ENCODE data around the gene CRY1.

CRY1 gene

DNA sequence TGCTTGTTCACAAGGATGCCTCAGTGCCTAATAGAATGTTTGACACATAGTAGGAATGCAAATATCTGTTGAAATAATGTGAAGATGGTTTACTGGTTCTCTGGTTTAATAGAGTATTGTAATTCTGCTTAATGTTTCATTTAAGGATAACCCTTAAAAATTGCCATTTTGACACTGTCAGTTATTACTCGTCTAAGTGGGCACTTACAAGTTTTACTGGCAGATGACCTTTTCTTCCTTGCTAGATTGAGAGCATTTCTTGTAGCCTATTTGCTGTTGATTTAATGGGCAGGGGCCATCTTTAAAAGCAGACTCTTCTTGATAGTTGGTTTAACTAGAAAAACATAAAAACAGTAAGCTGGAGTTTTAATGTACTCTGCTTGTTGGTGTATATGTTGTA, 135.8 kb downstream of the CRY1 start:
- DNase-seq (ENCODE audit: low read depth) = no peak

DNA sequence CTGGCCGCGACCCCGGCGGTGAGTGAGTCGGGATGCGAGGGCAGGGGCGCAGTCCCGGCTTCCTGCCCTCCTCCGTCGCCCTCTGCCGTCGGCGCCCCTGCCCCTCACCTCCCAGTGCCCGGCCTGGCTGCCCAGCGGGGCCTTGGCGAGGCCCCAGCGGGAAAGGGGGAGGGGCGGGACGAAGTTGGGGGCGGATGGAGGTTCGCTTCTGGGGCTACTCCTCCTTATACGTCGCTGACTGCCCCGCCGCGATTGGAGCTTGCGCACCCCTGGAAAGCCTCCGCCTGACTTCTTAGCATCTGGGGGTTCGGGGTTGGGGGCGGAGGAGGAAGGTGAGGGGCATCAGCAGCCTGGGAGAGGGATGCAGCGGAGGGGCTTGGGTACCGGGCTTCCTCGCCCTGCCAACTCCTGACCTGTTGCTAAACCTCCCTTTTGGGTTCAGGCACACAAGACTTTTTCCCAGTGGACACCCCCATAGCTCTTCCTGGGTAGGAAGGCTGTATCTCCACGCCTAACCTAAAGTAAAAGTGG, 137.2 kb downstream of the CRY1 start:
- peak; percentile 24 for DNase-seq (ENCODE audit: low read depth)

DNA sequence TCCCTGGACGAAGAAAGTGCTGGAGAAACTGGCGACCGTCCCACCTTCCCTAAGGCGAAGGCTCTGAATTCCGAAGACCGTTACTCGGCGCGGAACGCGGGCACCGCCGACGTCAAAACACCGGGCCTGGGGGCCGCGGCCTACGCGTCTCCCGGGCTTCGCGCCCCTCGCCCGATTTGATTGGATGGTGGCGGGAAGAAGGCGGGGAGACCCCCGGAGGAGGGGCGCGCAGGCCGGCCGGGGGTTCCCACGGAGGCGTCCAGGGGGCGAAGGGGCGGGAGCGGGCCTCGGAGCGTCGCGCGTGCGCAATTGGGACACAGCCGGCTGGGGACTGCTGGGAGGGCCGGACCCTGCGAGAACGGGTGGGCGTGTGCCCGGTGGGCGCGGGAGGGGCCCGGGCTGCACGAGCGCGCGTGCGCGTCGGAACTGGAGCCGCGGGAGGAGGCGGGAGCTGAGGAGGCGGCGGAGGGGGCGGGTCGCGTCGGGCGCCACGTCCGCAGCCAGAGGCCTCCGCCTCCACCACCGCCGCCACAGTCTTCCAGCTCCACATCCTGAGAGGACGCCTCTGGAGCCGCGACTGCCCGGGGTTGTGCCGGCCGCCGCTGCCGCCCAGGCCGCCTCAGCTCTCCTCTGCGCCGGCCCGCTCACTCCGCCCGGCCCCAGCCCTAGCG, 137.8 kb downstream of the CRY1 start, which contains the start of gene TMEM263:
TMEM263 (plus strand) TSS at position 531 of the 671 bp plus-strand sequence. CDS start 11,210 bp downstream, outside the sequence.
- peak; percentile 88 for DNase-seq (ENCODE audit: low read depth)

DNA sequence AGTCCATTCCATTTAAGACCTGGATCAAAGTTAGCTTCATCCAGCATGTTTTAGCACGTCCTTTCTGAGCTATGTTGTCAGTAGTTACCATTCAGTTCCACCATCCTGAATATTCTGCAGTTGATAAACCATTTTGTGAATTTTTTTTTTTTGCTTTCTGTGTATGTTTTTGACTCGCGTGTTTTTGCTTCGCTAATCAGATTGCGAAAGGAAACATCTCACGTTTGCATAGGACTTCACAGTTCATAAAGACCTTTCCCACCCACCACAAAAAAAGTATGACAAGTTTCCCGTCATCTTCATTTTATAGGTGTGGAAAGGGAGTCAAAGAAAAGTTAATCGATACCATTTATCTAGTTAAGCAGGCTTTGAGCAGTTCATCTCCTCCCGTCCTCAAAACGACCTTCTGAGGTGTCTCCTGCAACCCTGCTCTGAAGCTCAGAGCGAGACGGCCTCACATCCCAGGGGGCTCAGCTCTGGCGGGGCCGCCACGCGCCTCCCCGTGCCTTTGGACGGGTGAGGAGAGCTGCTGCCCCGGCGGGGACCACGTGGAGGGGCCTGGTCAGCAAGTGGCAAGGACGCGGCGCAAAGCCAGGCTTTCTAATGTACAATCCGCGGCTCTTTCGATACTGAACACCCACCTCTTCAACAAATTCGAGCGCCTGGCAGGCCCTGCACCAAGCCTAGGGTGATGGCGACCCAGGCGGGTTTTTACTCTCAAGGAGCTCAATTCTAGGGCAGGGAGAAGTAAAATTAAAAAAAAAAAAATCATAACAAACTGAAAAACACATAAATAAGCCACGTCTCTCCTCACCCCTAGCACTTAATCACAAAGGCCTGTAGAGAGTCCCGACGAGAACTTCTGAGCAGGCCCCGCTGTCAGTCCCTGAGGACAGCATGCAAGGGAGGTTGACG, 138.6 kb downstream of the CRY1 start:
- peak; percentile 1 for DNase-seq (ENCODE audit: low read depth)

DNA sequence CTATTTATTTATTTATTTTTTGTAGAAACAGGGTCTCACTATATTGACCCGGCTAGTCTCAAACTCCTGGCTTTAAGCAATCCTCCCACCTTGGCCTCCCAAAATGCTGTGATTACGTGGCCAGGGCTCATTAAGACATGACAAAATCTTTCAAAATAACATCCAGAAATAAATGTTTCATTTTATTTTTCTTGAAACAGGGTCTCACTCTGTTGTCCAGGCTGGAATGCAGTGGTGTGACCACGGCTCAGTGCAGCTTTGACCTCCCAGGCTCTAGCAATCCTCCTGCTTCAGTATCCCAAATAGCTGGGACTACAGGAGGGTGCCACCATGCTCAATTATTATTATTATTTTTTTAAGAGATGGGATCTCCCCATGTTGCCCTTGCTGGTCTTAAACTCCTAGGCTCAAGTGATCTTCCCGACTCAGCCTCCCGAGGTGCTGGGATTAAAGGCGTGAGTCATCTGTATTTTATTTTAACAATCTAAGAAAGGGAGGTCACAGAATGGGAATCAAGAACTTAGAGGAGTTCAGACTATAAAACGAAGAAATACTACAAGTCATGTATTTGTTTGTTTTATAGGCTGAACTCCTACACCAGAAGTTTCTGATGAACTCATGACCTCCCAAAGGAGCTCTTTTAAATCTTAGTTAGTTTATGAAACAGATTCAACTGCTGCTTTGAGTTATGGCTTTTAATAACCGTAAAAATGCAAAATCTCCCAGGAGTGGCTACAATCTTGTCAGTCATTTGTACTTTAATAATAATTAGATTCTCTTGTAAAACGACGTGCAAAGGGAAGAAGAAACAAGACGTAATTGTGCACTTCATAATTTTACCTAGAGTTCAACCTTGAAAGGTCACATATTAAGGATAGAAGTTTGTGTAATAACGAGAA, 139.7 kb downstream of the CRY1 start:
- no peak for DNase-seq (ENCODE audit: low read depth)

DNA sequence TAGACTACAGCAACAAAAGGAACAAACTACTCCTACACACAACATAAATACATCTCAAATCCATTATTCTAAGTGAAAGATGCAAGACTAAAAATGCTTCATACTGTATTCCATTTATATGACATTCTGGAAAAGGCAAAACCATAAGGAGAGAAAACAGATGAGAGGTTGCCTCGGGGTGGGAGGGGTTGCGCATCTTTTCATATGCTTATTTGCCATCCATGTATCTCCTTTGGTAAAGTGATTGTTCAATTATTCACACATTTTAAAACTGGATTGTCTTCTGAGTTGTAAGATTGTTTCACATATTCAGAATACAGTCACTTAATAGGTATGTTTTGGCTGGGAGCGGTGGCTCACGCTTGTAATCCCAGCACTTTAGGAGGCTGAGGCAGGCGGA, 142.8 kb downstream of the CRY1 start:
- no peak for DNase-seq (ENCODE audit: low read depth)

DNA sequence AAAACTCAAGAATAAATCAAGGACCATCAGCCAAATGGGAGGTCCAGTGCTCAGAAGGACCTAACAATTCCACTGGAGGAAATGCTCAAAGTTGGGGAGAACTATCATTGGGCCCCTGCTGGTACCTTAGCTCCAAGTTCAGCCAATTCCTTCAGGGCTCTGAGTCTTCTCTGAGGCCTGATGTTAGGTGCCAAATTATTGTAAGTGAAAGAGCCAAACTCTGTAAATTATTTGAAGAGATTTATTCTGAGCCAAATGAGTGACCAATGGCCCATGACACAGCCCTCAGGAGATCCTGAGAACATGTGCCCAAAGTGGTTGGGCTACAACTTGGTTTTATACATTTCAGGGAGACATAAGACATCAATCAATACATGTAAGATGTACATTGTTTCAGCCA, 145.9 kb downstream of the CRY1 start:
- DNase-seq (ENCODE audit: low read depth) = no peak

DNA sequence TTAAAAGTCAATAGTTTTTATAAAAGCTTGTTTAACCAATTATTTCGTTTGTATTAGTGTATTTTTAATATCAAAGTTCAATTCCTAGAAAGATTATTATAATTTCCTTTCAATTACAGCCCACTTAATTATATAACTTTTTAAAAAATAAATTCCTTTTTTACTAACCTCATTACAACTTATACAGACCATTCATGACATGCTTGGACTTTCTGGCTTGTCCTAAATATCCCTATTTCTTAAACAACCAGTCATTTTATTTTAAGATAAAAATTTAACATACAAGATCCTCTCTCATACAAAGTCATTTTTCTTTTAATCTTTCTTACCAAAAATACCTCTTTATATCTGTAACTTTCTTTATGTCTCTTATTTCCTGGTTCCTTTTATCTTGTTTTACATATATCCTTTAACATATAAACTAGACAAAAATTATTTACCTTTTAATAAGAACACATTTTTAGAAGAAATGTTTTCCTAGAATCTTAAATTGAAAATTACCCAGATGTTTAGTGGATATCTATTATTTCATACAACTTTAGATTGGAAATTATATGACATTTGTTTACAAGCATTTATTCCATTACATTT, 148.0 kb downstream of the CRY1 start:
- no peak for DNase-seq (ENCODE audit: low read depth)

DNA sequence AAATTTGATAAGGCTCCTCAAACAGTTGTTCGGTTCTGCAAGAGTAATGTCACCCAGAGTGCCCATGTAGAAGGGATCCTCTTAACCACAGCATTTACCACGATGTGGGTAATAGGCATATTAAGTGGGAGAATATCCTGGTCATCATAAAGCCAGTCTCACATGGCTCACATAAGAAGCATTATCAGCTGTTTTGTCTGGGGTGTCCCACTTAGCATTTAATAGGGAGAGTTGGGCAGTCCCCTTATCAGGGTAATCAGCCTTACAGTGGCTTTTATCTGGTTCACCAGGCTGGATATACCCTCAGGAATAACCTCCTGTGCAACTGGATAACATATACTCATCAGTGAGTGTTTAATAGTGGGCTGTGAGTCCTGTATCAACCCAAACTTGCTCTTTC, 150.6 kb downstream of the CRY1 start:
- DNase-seq (ENCODE audit: low read depth) = no peak

DNA sequence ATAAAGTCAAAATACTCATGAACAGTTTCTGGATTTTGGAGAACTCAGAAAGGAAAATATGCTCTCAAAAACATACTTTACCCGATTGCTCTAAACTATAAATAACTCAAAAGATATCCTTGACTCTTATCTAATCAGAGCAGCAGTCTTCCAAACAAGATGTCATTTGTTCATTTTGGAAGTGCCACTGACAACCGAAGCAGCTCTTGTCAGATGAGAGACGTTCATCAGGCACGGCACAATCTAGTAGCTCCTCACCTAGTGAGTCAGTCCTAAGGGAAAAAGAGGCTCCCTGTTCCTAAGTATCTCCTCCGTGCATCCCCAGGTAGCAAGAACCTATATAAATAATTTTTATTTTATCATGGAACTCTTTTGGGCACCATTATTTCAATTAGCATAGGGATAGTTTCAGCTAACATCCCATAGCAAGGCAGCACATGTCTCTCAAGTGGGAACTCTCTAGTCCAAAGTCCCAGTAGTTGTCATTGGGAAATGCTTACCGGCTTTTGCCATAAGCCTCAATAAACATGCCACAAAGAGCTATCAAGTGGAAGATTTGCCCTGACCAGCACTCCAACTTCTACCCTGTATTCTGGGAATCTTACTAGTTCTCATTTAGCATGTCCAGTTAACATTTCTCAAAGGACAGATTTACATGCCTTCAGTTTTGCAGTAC, 151.7 kb downstream of the CRY1 start:
- DNase-seq (ENCODE audit: low read depth) = no peak

Measured in activated T-helper 1 cell treated with Interleukin-2 at 50 U/mL for 16 hours (primary cell).